Activated CD8-positive, alpha-beta T cell treated with anti-CD3 and anti-CD28 coated beads for 36 hours (primary cell): Measurements from ENCODE around the gene HEPACAM. TPM values are rescaled to one million over a fixed set of nuclear protein-coding genes. Genes with fewer than 3 reads are reported as not detected.

Experiments
- ATAC-seq: fragments of 200-7000 bp; cut with Tn5 transposase; one replicate; pipeline ENCODE4 v1.10.0; 2021; ENCODE audit warnings: mild to moderate bottlenecking, moderate library complexity
- CTCF ChIA-PET: fragments of 350-600 bp; sonication (Branson Sonifier 250); formaldehyde crosslinking; loops from one replicate; lab custom pipeline; 2021; ENCODE audit warnings: antibody characterized with exemption; lab: Charles Lee
- POLR2A ChIA-PET: fragments of 350-600 bp; sonication (Branson Sonifier 250); formaldehyde crosslinking; loops from one replicate; lab custom pipeline; 2021; ENCODE audit warnings: antibody characterized with exemption; lab: Charles Lee
- DNase-seq: peaks from one replicate; pipeline ENCODE4 v3.0.0-alpha.2; 2020
- H3K27ac Mint-ChIP-seq: one replicate; pipeline ENCODE4 v1.8.0; 2021; ENCODE audit warnings: mild to moderate bottlenecking, mixed read lengths
- H3K27me3 Mint-ChIP-seq: one replicate; pipeline ENCODE4 v1.8.0; 2021; ENCODE audit warnings: mixed read lengths
- H3K36me3 Mint-ChIP-seq: one replicate; pipeline ENCODE4 v1.8.0; 2021; ENCODE audit warnings: low read depth, mixed read lengths
- H3K4me1 Mint-ChIP-seq: one replicate; pipeline ENCODE4 v1.8.0; 2021; ENCODE audit warnings: low read depth, mixed read lengths
- H3K4me3 Mint-ChIP-seq: one replicate; pipeline ENCODE4 v1.8.0; 2021; ENCODE audit warnings: mild to moderate bottlenecking, moderate library complexity, mixed read lengths
- H3K9me3 Mint-ChIP-seq: one replicate; pipeline ENCODE4 v1.8.0; 2021; ENCODE audit warnings: mixed read lengths
- intact Hi-C: fragments of 100-400 bp; cut with micrococcal nuclease; formaldehyde crosslinking; loops from one replicate; pipeline ENCODE4 v1.10.0; 2022
- total RNA-seq, 2 experiments: library from RNA; stranded (reverse); gene quantifications; one replicate each; pipeline ENCODE4 v1.2.3, GENCODE V29; 2021
- TF ChIP-seq, protein P1 (sequence below): fragments of 200-600 bp; IDR thresholded peaks from one replicate; pipeline ENCODE4 v1.8.0; 2022; ENCODE audit warnings: antibody characterized with exemption, mild to moderate bottlenecking

HEPACAM gene
- total RNA-seq, 2 experiments from 2014 or later: 0.11 TPM; not detected in 1

DNA sequence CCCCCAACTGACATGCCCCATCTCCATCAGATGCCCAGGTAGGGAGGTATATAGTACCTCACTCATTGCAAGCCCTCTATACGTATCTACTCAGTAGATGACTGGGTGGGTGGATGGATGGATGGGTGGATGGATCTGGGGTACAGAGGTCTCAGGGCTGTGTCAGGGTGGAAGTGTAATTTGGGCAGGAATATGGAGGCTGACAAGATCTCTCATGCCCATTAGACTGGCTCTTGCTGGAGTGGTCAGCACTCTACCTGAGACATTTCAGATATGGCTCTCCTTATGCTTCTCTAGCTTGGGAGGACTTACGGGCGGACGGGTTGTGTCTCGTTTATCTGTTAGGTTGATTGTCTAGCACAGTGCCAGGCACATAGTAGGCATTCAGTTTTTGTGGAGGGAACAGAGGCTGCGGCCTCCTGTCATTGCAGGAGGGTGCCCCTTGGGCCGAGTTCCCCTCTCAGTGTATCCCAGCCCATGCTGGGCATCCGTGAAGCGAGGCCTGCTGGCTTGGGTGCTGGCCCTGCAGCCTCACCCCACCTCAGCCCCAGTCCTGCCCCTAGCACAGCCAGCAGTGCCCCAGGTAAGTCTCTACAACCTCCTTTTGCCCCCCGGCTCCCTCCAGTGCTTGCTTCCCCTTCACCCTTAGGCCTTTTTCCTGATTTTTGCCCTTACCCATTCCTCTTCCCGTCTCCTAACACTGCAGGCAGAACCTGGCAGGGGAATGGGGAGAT, 56.9 kb downstream of the HEPACAM start:
- H3K9me3 Mint-ChIP-seq: no peaks in the 10 kb centered on the region
- DNase-seq: no peak
- intact Hi-C loops: no loop called here
- ChIA-PET CTCF (interaction anchor here (0.6 to 1.2 kb wide), 2 partner anchors 13 to 476 kb away, joined by 3 to 4 read pairs; no protein-coding TSS in a partner anchor), POLR2A (interaction anchor here (0.7 kb wide), 1 partner anchor 1186 kb away, joined by 3 read pairs; no protein-coding TSS in a partner anchor)
- no peak for ATAC-seq
- H3K4me1 Mint-ChIP-seq: peaks cover 16% of the 10 kb centered on the region
- H3K4me3 Mint-ChIP-seq: no peak overlapping the region
- H3K27me3 Mint-ChIP-seq: peaks cover 8% of the 10 kb centered on the region
- H3K36me3 Mint-ChIP-seq: no peaks in the 10 kb centered on the region
- H3K27ac Mint-ChIP-seq: no peak overlapping the region
- TF ChIP-seq, protein P1, sequence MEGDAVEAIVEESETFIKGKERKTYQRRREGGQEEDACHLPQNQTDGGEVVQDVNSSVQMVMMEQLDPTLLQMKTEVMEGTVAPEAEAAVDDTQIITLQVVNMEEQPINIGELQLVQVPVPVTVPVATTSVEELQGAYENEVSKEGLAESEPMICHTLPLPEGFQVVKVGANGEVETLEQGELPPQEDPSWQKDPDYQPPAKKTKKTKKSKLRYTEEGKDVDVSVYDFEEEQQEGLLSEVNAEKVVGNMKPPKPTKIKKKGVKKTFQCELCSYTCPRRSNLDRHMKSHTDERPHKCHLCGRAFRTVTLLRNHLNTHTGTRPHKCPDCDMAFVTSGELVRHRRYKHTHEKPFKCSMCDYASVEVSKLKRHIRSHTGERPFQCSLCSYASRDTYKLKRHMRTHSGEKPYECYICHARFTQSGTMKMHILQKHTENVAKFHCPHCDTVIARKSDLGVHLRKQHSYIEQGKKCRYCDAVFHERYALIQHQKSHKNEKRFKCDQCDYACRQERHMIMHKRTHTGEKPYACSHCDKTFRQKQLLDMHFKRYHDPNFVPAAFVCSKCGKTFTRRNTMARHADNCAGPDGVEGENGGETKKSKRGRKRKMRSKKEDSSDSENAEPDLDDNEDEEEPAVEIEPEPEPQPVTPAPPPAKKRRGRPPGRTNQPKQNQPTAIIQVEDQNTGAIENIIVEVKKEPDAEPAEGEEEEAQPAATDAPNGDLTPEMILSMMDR: no peak

DNA sequence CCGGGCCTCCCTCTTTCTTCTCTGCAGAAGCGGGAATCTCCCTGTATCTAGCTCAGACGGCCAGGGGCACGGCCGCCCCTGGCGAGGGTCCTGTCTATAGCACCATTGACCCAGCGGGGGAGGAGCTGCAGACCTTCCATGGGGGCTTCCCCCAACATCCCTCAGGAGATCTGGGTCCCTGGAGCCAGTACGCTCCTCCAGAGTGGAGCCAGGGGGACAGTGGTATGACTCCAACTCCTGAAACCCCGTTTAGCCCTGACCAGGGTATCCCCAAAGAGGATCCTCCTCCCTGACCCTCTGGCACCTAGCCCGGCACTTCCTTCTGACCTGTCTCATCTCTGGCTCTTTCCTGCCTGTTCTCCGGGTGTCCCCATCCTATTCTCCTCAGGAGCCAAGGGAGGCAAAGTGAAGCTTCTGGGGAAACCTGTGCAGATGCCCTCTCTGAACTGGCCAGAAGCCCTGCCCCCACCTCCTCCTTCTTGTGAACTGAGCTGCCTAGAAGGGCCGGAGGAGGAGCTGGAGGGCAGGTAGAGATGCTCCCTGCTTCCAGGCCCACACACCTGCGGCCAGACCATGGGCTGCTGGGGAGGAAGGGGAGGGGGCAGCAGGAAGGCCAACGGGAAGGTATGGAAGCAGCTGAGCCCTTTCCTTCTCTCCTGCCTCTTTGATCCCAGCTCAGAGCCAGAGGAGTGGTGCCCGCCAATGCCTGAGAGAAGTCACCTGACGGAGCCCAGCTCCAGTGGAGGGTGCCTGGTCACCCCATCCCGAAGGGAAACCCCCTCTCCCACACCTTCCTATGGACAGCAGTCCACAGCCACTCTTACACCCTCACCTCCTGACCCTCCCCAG, 57.7 kb downstream of the HEPACAM start:
- ATAC-seq: no peak
- intact Hi-C loops: loop anchor here (2.0 kb wide), 1 partner anchor 75 kb away; no protein-coding TSS in a partner anchor
- CTCF ChIA-PET: interaction anchor here (0.6 to 1.2 kb wide), 3 partner anchors 12 to 476 kb away, joined by 3 to 4 read pairs (median 3); no protein-coding TSS in a partner anchor
- Mint-ChIP-seq H3K36me3 (no peaks in the 10 kb centered on the region), H3K27me3 (peaks cover 11% of the 10 kb centered on the region), H3K4me1 (peaks cover 16% of the 10 kb centered on the region), H3K4me3 (peak overlapping the region; percentile 83), H3K9me3 (no peaks in the 10 kb centered on the region), H3K27ac (no peak overlapping the region)
- POLR2A ChIA-PET: interaction anchor here (0.7 to 0.9 kb wide), 2 partner anchors 10 to 1186 kb away, joined by 3 read pairs; no protein-coding TSS in a partner anchor
- no peak for DNase-seq
- TF ChIP-seq, protein P1: no peak

DNA sequence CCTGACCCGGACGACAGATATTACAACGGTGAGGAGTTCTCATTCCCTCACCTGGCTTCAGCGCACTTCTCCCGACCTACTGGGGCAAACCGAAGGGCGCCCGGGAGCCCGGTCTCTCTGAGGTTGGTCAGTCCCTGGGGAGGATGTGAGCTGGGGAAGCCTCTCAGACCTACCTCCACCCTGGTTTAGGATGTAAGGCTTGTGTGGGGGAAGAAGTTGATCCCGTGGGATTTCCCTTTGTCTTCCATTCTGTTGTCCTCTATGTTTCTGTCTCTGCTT, 58.3 kb downstream of the HEPACAM start:
- H3K4me3 Mint-ChIP-seq: peak overlapping the region; percentile 83
- CTCF ChIA-PET: interaction anchor here (1.2 kb wide), 1 partner anchor 247 kb away, joined by 3 read pairs; no protein-coding TSS in a partner anchor
- H3K4me1 Mint-ChIP-seq: peaks cover 16% of the 10 kb centered on the region
- intact Hi-C loops: loop anchor here (2.0 kb wide), 1 partner anchor 75 kb away; no protein-coding TSS in a partner anchor
- H3K27ac Mint-ChIP-seq: peak overlapping the region; percentile 91
- POLR2A ChIA-PET: interaction anchor here (0.9 kb wide), 1 partner anchor 10 kb away, joined by 3 read pairs; no protein-coding TSS in a partner anchor
- H3K9me3 Mint-ChIP-seq: no peaks in the 10 kb centered on the region
- DNase-seq: no peak
- peaks cover 15% of the 10 kb centered on the region for H3K27me3 Mint-ChIP-seq
- no peak for ATAC-seq
- TF ChIP-seq, protein P1: no peak
- no peaks in the 10 kb centered on the region for H3K36me3 Mint-ChIP-seq

DNA sequence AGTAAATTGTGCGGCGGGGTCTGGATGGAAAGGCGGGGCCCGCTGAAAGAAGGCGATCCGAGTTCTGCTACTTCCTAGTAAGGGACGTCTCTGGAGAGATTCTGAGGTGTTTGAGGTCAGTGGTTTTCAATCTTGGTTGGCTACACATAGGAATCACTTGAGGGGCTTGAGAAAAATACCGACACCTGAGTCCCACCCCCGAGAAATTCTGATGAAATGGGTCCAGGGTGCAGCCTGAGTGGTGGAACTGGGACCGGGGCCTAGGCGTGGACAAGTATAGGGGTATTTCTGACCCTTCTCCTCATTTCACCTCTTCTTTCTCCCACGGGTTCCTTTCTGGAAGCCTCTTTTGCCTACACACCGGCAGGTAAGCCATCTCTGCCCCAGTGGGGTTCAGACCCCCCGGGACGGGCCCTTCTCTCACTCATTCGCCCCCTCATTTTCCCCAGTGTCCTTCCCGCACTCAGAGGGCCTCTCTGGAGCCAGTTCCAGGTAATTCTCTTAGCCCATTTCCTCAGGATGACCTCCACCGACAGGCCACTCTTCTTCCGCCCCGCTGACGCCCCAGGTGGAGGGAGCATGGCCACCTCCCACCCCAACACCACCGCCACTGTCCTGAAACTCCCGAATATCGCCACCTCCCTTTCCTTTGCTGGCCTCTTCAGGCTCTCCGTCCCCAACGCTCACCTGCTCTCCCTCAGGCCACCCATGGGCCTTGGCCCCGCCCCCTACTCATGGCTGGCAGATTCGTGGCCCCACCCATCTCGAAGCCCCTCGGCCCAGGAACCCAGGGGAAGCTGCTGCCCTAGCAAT, 58.8 kb downstream of the HEPACAM start:
- DNase-seq (no peak), ATAC-seq (no peak)
- CTCF ChIA-PET: interaction anchor here (0.6 to 1.8 kb wide), 39 partner anchors 8 to 265 kb away, joined by 3 to 24 read pairs (median 4); partner anchors contain the start of genes CCDC15, HEPN1, ROBO3 and TMEM218
- Mint-ChIP-seq H3K27me3 (peaks cover 20% of the 10 kb centered on the region), H3K4me1 (peaks cover 16% of the 10 kb centered on the region), H3K9me3 (no peaks in the 10 kb centered on the region), H3K27ac (peak overlapping the region; percentile 91), H3K36me3 (no peaks in the 10 kb centered on the region), H3K4me3 (peak overlapping the region; percentile 83)
- POLR2A ChIA-PET: interaction anchor here (0.9 to 1.2 kb wide), 3 partner anchors 11 to 203 kb away, joined by 3 to 5 read pairs (median 3); partner anchors contain the start of genes CCDC15, SIAE and SPA17
- intact Hi-C loops: loop anchor here (2.0 kb wide), 1 partner anchor 76 kb away; no protein-coding TSS in a partner anchor
- TF ChIP-seq, protein P1: no peak
